H9 (cell line): Measurements from ENCODE around the gene LRRK1. TPM values are rescaled to one million over a fixed set of nuclear protein-coding genes. Genes with fewer than 3 reads are reported as not detected.
A peak's percentile ranks its signal among the peaks of the same experiment; 100 is the strongest.

Source experiments
- DNase-seq: peaks from one replicate; pipeline ENCODE4 v3.0.0-alpha.2; 2017
- H2AFZ ChIP-seq: one replicate; pipeline ENCODE4 v1.6.1; 2013; ENCODE audit warnings: mild to moderate bottlenecking, low read length, control low read depth, moderate library complexity
- H2AK5ac ChIP-seq: 2 replicates; pipeline ENCODE4 v1.6.1; 2013; ENCODE audit warnings: low read length, control low read depth, mixed read lengths; ENCODE audit not compliant: insufficient read length
- H2BK120ac ChIP-seq: one replicate; pipeline ENCODE4 v1.6.1; 2013; ENCODE audit warnings: low read depth, mild to moderate bottlenecking, low read length, control low read depth, inconsistent platforms; ENCODE audit not compliant: poor library complexity, severe bottlenecking
- H2BK12ac ChIP-seq: 2 replicates; pipeline ENCODE4 v1.6.1; 2013; ENCODE audit warnings: low read length, control low read depth, mixed read lengths, low read depth; ENCODE audit not compliant: insufficient read length
- H2BK15ac ChIP-seq: 2 replicates; pipeline ENCODE4 v1.6.1; 2013; ENCODE audit warnings: low read depth, low read length, control low read depth
- H2BK20ac ChIP-seq: one replicate; pipeline ENCODE4 v1.6.1; 2013; ENCODE audit warnings: low read depth, mild to moderate bottlenecking, low read length, control low read depth, inconsistent platforms; ENCODE audit not compliant: poor library complexity, severe bottlenecking
- H2BK5ac ChIP-seq: 2 replicates; pipeline ENCODE4 v1.6.1; 2013; ENCODE audit warnings: low read length, control low read depth, mixed read lengths; ENCODE audit not compliant: insufficient read length
- H3K14ac ChIP-seq: 2 replicates; pipeline ENCODE4 v1.6.1; 2013; ENCODE audit warnings: low read length, control low read depth; ENCODE audit not compliant: insufficient read depth
- H3K18ac ChIP-seq: 2 replicates; pipeline ENCODE4 v1.6.1; 2013; ENCODE audit warnings: low read depth, mild to moderate bottlenecking, mixed read lengths, low read length, control low read depth; ENCODE audit not compliant: insufficient read length
- H3K23ac ChIP-seq: 2 replicates; pipeline ENCODE4 v1.6.1; 2013; ENCODE audit warnings: low read length, control low read depth, mixed read lengths, low read depth; ENCODE audit not compliant: insufficient read length
- H3K23me2 ChIP-seq: 2 replicates; pipeline ENCODE4 v1.6.1; 2013; ENCODE audit warnings: low read depth, mild to moderate bottlenecking, mixed read lengths, low read length, control low read depth; ENCODE audit not compliant: insufficient read length, poor library complexity, severe bottlenecking
- H3K27ac ChIP-seq: 2 replicates; pipeline ENCODE4 v1.5.1; 2013; ENCODE audit warnings: low read length, control low read depth, mixed read lengths, low read depth; ENCODE audit not compliant: insufficient read length
- H3K27me3 ChIP-seq: 2 replicates; pipeline ENCODE4 v1.6.1; 2013; ENCODE audit warnings: low read length, control low read depth, inconsistent platforms; ENCODE audit not compliant: insufficient read depth
- H3K4ac ChIP-seq: 2 replicates; pipeline ENCODE4 v1.6.1; 2013; ENCODE audit warnings: low read depth, mild to moderate bottlenecking, control low read depth, inconsistent platforms, low read length, moderate library complexity
- H3K4me1 ChIP-seq: 2 replicates; pipeline ENCODE4 v1.6.1; 2013; ENCODE audit warnings: low read length, control low read depth, inconsistent platforms; ENCODE audit not compliant: insufficient read depth
- H3K4me2 ChIP-seq: 2 replicates; pipeline ENCODE4 v1.6.1; 2013; ENCODE audit warnings: low read length, control low read depth, mixed read lengths; ENCODE audit not compliant: insufficient read length, insufficient read depth
- H3K56ac ChIP-seq: 2 replicates; pipeline ENCODE4 v1.6.1; 2013; ENCODE audit warnings: low read depth, mild to moderate bottlenecking, mixed read lengths, low read length, control low read depth; ENCODE audit not compliant: insufficient read length
- H3K79me1 ChIP-seq: 2 replicates; pipeline ENCODE4 v1.6.1; 2013; ENCODE audit warnings: low read depth, mild to moderate bottlenecking, moderate library complexity, low read length, control low read depth, inconsistent platforms; ENCODE audit not compliant: insufficient read depth, poor library complexity, severe bottlenecking
- H3K79me2 ChIP-seq: 2 replicates; pipeline ENCODE4 v1.6.1; 2013; ENCODE audit warnings: low read length, control low read depth, inconsistent platforms; ENCODE audit not compliant: insufficient read depth
- H3K9ac ChIP-seq: 2 replicates; pipeline ENCODE4 v1.6.1; 2013; ENCODE audit warnings: low read length, control low read depth, mixed read lengths; ENCODE audit not compliant: insufficient read length; ENCODE audit errors: extremely low read depth
- H3K9me3 ChIP-seq: one replicate; pipeline ENCODE4 v1.6.1; 2013; ENCODE audit warnings: low read depth, low read length, inconsistent platforms; ENCODE audit not compliant: control insufficient read depth
- H3T11ph ChIP-seq: one replicate; pipeline ENCODE4 v1.6.1; 2013; ENCODE audit warnings: mild to moderate bottlenecking, low read length, control low read depth, inconsistent platforms
- H4K20me1 ChIP-seq: one replicate; pipeline ENCODE4 v1.6.1; 2013; ENCODE audit not compliant: control insufficient read depth, insufficient read length, insufficient read depth
- H4K5ac ChIP-seq: 2 replicates; pipeline ENCODE4 v1.6.1; 2013; ENCODE audit warnings: low read depth, mild to moderate bottlenecking, mixed read lengths, low read length, control low read depth; ENCODE audit not compliant: insufficient read length
- H4K8ac ChIP-seq: replicated peaks from 2 replicates; pipeline ENCODE4 v1.6.1; 2013; ENCODE audit warnings: low read length, control low read depth, mixed read lengths, low read depth; ENCODE audit not compliant: insufficient read length
- H4K91ac ChIP-seq: 2 replicates; pipeline ENCODE4 v1.6.1; 2013; ENCODE audit warnings: low read depth, mild to moderate bottlenecking, moderate library complexity, mixed read lengths, low read length, control low read depth; ENCODE audit not compliant: insufficient read length
- H3K27ac Mint-ChIP-seq, 3 experiments: 2 replicates in 2 of 3; 3 replicates in 1 of 3; pipeline ENCODE4 v1.8.0; 2020 to 2021; ENCODE audit warnings: mixed read lengths in 3 of 3, mild to moderate bottlenecking in 1 of 3, moderate library complexity in 1 of 3
- H3K27me3 Mint-ChIP-seq: 2 replicates; pipeline ENCODE4 v1.8.0; 2021; ENCODE audit warnings: low read depth, mild to moderate bottlenecking, moderate library complexity, mixed read lengths
- H3K36me3 Mint-ChIP-seq, 3 experiments: 2 replicates in 2 of 3; 3 replicates in 1 of 3; pipeline ENCODE4 v1.8.0; 2020 to 2021; ENCODE audit warnings: low read depth in 3 of 3, mixed read lengths in 3 of 3; ENCODE audit not compliant: insufficient read depth in 1 of 3
- H3K4me1 Mint-ChIP-seq, 2 experiments: 2 replicates each; pipeline ENCODE4 v1.8.0; 2020; ENCODE audit warnings: mixed read lengths in 2 of 2
- H3K4me3 Mint-ChIP-seq, 2 experiments: 2 replicates in 1 of 2; 3 replicates in 1 of 2; pipeline ENCODE4 v1.8.0; 2020 to 2021; ENCODE audit warnings: mild to moderate bottlenecking in 2 of 2, mixed read lengths in 2 of 2, moderate library complexity in 1 of 2
- H3K9me3 Mint-ChIP-seq, 2 experiments: 2 replicates in 1 of 2; 3 replicates in 1 of 2; pipeline ENCODE4 v1.8.0; 2020; ENCODE audit warnings: mild to moderate bottlenecking in 2 of 2, mixed read lengths in 2 of 2, moderate library complexity in 1 of 2
- CTCF ChIP-seq: fragments of 200-600 bp; sonication (generic); conservative IDR thresholded peaks from 3 replicates; pipeline ENCODE4 v1.8.0; 2021; ENCODE audit warnings: antibody characterized with exemption, mild to moderate bottlenecking
- WGBS: extraction: QIAGEN DNeasy Blood & Tissue Kit; methylation state at CpG from one replicate; pipeline ENCODE4 v1.1.7; 2013; ENCODE audit warnings: missing lambda C conversion rate, low lambda C conversion rate, mixed read lengths; ENCODE audit not compliant: insufficient read length; ENCODE audit errors: extremely low coverage; 5-methylcytosine and 5-hydroxymethylcytosine counted together
- total RNA-seq: library from RNA; stranded (reverse); gene quantifications from 2 replicates; pipeline ENCODE4 v1.2.1, GENCODE V29; 2021

LRRK1 gene
- total RNA-seq, 1 experiment from 2014 or later = 4.0 TPM

- Histone ChIP-seq H3K27ac (no peak overlapping the region), H3K4ac (no peak overlapping the region), H4K20me1 (no peaks in the 10 kb centered on the region), H4K8ac (no peak overlapping the region), H3K14ac (no peak overlapping the region), H3K9me3 (no peaks in the 10 kb centered on the region), H3K79me2 (no peaks in the 10 kb centered on the region), H2BK20ac (no peak overlapping the region), H2BK120ac (no peak overlapping the region), H2BK12ac (no peak overlapping the region), H3K18ac (peak overlapping the region; percentile 26), H3K23me2 (no peaks in the 10 kb centered on the region), H3K79me1 (no peaks in the 10 kb centered on the region), H3K4me2 (no peak overlapping the region), H3K4me1 (no peaks in the 10 kb centered on the region), H2BK15ac (no peak overlapping the region), H3K9ac (no peak overlapping the region), H3K27me3 (no peaks in the 10 kb centered on the region), H3K23ac (no peak overlapping the region), H4K91ac (no peak overlapping the region), H4K5ac (no peak overlapping the region), H3T11ph (no peak overlapping the region), H3K56ac (no peak overlapping the region), H2AFZ (no peak overlapping the region), H2AK5ac (no peak overlapping the region), H2BK5ac (no peak overlapping the region)
- no peak overlapping the region for H3K4me3 Mint-ChIP-seq
- no peak overlapping the region for H3K27ac Mint-ChIP-seq
- H3K36me3 Mint-ChIP-seq = no peaks in the 10 kb centered on the region; a peak in 1 of 7 replicates
- no peak for DNase-seq
- H3K4me1 Mint-ChIP-seq = peaks cover 12 to 14% of the 10 kb centered on the region in 2 experiments
- TF ChIP-seq CTCF = no peak
- no CpG with 5 or more reads among the region's 9 CpGs for WGBS
- peaks cover 2 to 3% of the 10 kb centered on the region in 2 experiments; a peak in 2 of 5 replicates for H3K9me3 Mint-ChIP-seq
- H3K27me3 Mint-ChIP-seq = no peaks in the 10 kb centered on the region
Observed at GRCh38 chr15:101104141-101104540, 185.0 kb downstream of the LRRK1 start.
